Measurements from ENCODE around the gene PLS1.
"Not testable (repeated sequence)": the region's sequence is repeated elsewhere in the genome, so short reads cannot be mapped to it uniquely, and the experiment has no call there.

PLS1 gene

DNA sequence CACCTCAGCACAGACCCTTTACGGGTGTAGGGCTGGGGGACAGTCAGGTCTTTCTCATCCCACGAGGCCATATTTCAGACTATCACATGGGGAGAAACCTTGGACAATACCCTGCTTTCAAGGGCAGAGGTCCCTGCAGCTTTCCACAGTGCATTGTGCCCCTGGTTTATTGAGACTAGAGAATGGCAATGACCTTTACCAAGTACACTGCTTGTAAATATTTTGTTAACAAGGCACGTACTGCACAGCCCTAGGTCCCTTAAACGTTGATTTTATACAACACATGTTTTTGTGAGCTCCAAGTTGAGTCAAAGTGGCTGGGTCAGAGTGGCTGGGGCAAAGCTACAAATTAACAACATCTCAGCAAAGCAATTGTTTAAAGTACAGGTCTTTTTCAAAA, 156.4 kb downstream of the PLS1 start:
- not testable (repeated sequence) for DNase-seq (ENCODE audit: low read depth in 2 of 2, low spot score in 1 of 2)

DNA sequence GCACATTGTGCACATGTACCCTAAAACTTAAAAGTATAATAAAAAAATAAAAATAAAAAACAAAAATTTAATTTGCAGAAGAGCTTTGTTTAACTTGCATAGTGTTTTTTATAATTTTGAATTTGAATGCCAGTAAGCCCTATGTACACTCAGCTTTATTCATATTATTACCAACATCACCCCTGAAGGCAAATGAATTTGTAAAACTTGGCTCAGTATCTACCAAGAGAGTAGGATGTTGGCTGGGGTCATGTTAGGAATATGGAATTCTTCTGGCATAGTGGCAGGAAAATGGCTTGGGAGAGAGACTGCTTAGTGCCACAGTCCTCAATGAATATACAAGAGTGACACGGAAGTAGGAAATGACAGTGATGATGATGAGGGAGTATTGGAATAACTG, 158.3 kb downstream of the PLS1 start:
- DNase-seq (ENCODE audit: low read depth in 2 of 2, low spot score in 1 of 2) = no peak

Data from stimulated activated CD8-positive, alpha-beta memory T cell treated with anti-CD3 and anti-CD28 coated beads, Interleukin-4, amount 100 ng/mL, for 1 hour (primary cell).